IPS-NIHi7 (cell line): Measurements from ENCODE around the gene UBE2M.
"Not testable (repeated sequence)": the region's sequence is repeated elsewhere in the genome, so short reads cannot be mapped to it uniquely, and the experiment has no call there.

ENCODE experiments used
- DNase-seq: peaks from one replicate; pipeline ENCODE4 v3.0.0; 2012; ENCODE audit warnings: mixed read lengths; ENCODE audit errors: extremely low spot score

The UBE2M gene

GRCh38 chr19:58558066-58558622 lies at the start of gene UBE2M:
Gene UBE2M, minus strand, starts transcription at chr19:58558611. Its CDS starts 230 bp downstream, at chr19:58558381.
- DNase-seq: no peak

- DNase-seq: not testable (repeated sequence)
Measured at GRCh38 chr19:58607213-58607612, 48.8 kb upstream of the UBE2M start.

GRCh38 chr19:58606251-58606896 lies 48.0 kb upstream of the UBE2M start:
- not testable (repeated sequence) for DNase-seq

GRCh38 chr19:58586133-58586765 lies 27.8 kb upstream of the UBE2M start:
- DNase-seq: no peak

- no peak for DNase-seq
Measured at GRCh38 chr19:58585442-58586132, 27.2 kb upstream of the UBE2M start.

- DNase-seq: no peak
Measured at GRCh38 chr19:58584498-58585441, 26.4 kb upstream of the UBE2M start.

- no peak for DNase-seq
Measured at GRCh38 chr19:58582985-58583384, 24.6 kb upstream of the UBE2M start.

- DNase-seq: peak; percentile 90
Measured at GRCh38 chr19:58581227-58582141, 23.1 kb upstream of the UBE2M start.

GRCh38 chr19:58579473-58580142 lies 21.2 kb upstream of the UBE2M start:
- no peak for DNase-seq

GRCh38 chr19:58578012-58578925 lies 19.9 kb upstream of the UBE2M start:
- no peak for DNase-seq

- not testable (repeated sequence) for DNase-seq
Measured at GRCh38 chr19:58577581-58577980, 19.2 kb upstream of the UBE2M start.

- DNase-seq: peak; percentile 87
Measured at GRCh38 chr19:58575183-58576041, 17.0 kb upstream of the UBE2M start.

- no peak for DNase-seq
Measured at GRCh38 chr19:58573658-58574164, 15.3 kb upstream of the UBE2M start.

GRCh38 chr19:58572818-58573657 lies 14.6 kb upstream of the UBE2M start, which contains the start of gene MZF1:
Gene MZF1, minus strand, starts transcription at chr19:58573335. Its CDS starts 1,946 bp downstream, at chr19:58571389.
- peak; percentile 93 for DNase-seq

- DNase-seq: no peak
Measured at GRCh38 chr19:58572026-58572817, 13.8 kb upstream of the UBE2M start.

GRCh38 chr19:58571575-58571947 lies 13.2 kb upstream of the UBE2M start:
- no peak for DNase-seq
